HEK293 (cell line): Measurements from ENCODE around the gene ZBTB5.

Experiments used
- KLF16 ChIP-seq: fragments of 450-650 bp; formaldehyde crosslinking; IDR thresholded peaks from 2 replicates; pipeline ENCODE4 v1.5.1; 2017; ENCODE audit warnings: missing biosample characterization, missing genetic modification characterization
- MYNN ChIP-seq: fragments of 450-650 bp; formaldehyde crosslinking; IDR thresholded peaks from 2 replicates; pipeline ENCODE4 v1.5.1; 2016; ENCODE audit warnings: missing biosample characterization, missing genetic modification characterization, borderline replicate concordance
- ZBTB17 ChIP-seq: fragments of 450-650 bp; formaldehyde crosslinking; IDR thresholded peaks from 2 replicates; pipeline ENCODE4 v1.5.1; 2016; ENCODE audit warnings: missing biosample characterization, missing genetic modification characterization
- ZNF138 ChIP-seq: fragments of 450-650 bp; formaldehyde crosslinking; IDR thresholded peaks from 2 replicates; pipeline ENCODE4 v1.5.1; 2016; ENCODE audit warnings: missing biosample characterization, missing genetic modification characterization, borderline replicate concordance
- ZNF24 ChIP-seq: fragments of 450-650 bp; formaldehyde crosslinking; IDR thresholded peaks from 2 replicates; pipeline ENCODE4 v1.5.1; 2016; ENCODE audit warnings: missing biosample characterization, missing genetic modification characterization
- ZNF274 ChIP-seq, 2 experiments: fragments of 200-500 bp in 1 of 2; fragments of 450-650 bp in 1 of 2; sonication (Bioruptor generic) in 1 of 2; formaldehyde crosslinking in 1 of 2; IDR thresholded peaks; 2 replicates each; pipeline versions ENCODE4 v1.5.1 to v1.6.1; 2014 to 2016; ENCODE audit warnings: borderline replicate concordance in 1 of 2, inconsistent platforms in 1 of 2, low read length in 1 of 2, missing biosample characterization in 1 of 2, missing genetic modification characterization in 1 of 2
- ZNF302 ChIP-seq: fragments of 450-650 bp; formaldehyde crosslinking; IDR thresholded peaks from 2 replicates; pipeline ENCODE4 v1.5.1; 2016; ENCODE audit warnings: missing biosample characterization, missing genetic modification characterization, low read depth
- ZNF555 ChIP-seq: fragments of 450-650 bp; formaldehyde crosslinking; conservative IDR thresholded peaks from 2 replicates; pipeline ENCODE4 v1.5.1; 2017; ENCODE audit warnings: missing biosample characterization, mild to moderate bottlenecking, missing genetic modification characterization, inconsistent platforms
- ZNF670 ChIP-seq: fragments of 450-650 bp; formaldehyde crosslinking; IDR thresholded peaks from 2 replicates; pipeline ENCODE4 v1.5.1; 2016; ENCODE audit warnings: missing biosample characterization, missing genetic modification characterization, low read depth
- ZNF747 ChIP-seq: fragments of 450-650 bp; formaldehyde crosslinking; IDR thresholded peaks from 2 replicates; pipeline ENCODE4 v1.5.1; 2016; ENCODE audit warnings: missing biosample characterization, missing genetic modification characterization
- TF ChIP-seq, protein P1 (sequence below): fragments of 450-650 bp; formaldehyde crosslinking; IDR thresholded peaks from 2 replicates; pipeline ENCODE4 v1.5.1; 2016; ENCODE audit warnings: missing biosample characterization, missing genetic modification characterization
- TF ChIP-seq, protein P2 (sequence below): fragments of 450-650 bp; formaldehyde crosslinking; IDR thresholded peaks from 2 replicates; pipeline ENCODE4 v1.5.1; 2016; ENCODE audit warnings: missing biosample characterization, missing genetic modification characterization

GRCh38 chr9:37421914-37422288 is 43.3 kb downstream of the ZBTB5 start:
- TF ChIP-seq, protein P1, sequence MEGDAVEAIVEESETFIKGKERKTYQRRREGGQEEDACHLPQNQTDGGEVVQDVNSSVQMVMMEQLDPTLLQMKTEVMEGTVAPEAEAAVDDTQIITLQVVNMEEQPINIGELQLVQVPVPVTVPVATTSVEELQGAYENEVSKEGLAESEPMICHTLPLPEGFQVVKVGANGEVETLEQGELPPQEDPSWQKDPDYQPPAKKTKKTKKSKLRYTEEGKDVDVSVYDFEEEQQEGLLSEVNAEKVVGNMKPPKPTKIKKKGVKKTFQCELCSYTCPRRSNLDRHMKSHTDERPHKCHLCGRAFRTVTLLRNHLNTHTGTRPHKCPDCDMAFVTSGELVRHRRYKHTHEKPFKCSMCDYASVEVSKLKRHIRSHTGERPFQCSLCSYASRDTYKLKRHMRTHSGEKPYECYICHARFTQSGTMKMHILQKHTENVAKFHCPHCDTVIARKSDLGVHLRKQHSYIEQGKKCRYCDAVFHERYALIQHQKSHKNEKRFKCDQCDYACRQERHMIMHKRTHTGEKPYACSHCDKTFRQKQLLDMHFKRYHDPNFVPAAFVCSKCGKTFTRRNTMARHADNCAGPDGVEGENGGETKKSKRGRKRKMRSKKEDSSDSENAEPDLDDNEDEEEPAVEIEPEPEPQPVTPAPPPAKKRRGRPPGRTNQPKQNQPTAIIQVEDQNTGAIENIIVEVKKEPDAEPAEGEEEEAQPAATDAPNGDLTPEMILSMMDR (tag by site-specific recombination), result no peak
- TF ChIP-seq ZNF302 (tag by site-specific recombination) (no peak), ZNF24 (tag by site-specific recombination) (no peak), ZNF555 (no peak), MYNN (tag by site-specific recombination) (no peak), ZNF670 (no peak), ZBTB17 (tag by site-specific recombination) (no peak), ZNF747 (tag by site-specific recombination) (no peak), ZNF274 (IDR thresholded peaks at IDR 0.05; ENCODE audit: low read length) (no peak), ZNF274 (tag by site-specific recombination; IDR thresholded peaks at IDR 0.05; ENCODE audit: borderline replicate concordance) (no peak), KLF16 (no peak), ZNF138 (tag by site-specific recombination) (no peak)
- TF ChIP-seq, protein P2, sequence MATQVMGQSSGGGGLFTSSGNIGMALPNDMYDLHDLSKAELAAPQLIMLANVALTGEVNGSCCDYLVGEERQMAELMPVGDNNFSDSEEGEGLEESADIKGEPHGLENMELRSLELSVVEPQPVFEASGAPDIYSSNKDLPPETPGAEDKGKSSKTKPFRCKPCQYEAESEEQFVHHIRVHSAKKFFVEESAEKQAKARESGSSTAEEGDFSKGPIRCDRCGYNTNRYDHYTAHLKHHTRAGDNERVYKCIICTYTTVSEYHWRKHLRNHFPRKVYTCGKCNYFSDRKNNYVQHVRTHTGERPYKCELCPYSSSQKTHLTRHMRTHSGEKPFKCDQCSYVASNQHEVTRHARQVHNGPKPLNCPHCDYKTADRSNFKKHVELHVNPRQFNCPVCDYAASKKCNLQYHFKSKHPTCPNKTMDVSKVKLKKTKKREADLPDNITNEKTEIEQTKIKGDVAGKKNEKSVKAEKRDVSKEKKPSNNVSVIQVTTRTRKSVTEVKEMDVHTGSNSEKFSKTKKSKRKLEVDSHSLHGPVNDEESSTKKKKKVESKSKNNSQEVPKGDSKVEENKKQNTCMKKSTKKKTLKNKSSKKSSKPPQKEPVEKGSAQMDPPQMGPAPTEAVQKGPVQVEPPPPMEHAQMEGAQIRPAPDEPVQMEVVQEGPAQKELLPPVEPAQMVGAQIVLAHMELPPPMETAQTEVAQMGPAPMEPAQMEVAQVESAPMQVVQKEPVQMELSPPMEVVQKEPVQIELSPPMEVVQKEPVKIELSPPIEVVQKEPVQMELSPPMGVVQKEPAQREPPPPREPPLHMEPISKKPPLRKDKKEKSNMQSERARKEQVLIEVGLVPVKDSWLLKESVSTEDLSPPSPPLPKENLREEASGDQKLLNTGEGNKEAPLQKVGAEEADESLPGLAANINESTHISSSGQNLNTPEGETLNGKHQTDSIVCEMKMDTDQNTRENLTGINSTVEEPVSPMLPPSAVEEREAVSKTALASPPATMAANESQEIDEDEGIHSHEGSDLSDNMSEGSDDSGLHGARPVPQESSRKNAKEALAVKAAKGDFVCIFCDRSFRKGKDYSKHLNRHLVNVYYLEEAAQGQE (tag by site-specific recombination), result no peak
